RKO (cell line): ENCODE measurements around the gene EMID1.
A peak's percentile ranks its signal among the peaks of the same experiment; 100 is the strongest.

ENCODE experiments used
- DNase-seq: peaks from one replicate; pipeline ENCODE4 v3.0.0-alpha.2; 2016; ENCODE audit warnings: low spot score

EMID1 gene

GRCh38 chr22:29298641-29299040 lies 92.9 kb downstream of the EMID1 start:
- no peak for DNase-seq

DNA sequence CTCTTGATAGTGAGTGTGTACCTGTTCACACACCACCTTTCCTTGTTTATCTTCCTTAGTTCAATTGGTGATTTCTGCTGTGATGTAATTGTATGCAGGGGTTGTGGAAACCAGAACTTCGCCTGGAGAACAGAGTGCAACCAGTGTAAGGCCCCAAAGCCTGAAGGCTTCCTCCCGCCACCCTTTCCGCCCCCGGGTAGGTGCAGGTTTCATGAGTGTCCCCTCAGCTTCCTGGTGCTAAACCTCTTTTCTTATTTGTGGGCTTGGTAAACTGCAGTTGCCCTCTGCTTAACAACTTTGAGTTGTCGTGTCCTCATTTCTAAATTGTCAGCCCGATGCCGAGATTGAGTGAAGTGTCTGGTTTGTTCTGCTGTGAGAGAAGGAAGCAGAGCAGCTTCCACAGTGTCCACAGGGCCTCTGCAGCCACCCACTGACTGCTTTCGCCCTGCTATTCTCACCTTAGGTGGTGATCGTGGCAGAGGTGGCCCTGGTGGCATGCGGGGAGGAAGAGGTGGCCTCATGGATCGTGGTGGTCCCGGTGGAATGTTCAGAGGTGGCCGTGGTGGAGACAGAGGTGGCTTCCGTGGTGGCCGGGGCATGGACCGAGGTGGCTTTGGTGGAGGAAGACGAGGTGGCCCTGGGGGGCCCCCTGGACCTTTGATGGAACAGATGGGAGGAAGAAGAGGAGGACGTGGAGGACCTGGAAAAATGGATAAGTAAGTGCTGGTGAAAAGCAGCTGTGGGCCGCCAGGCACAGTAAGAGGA lies 93.6 kb downstream of the EMID1 start:
- no peak for DNase-seq

GRCh38 chr22:29300467-29300806 lies 94.7 kb downstream of the EMID1 start:
- DNase-seq, result no peak

- DNase-seq, result no peak
Observed at GRCh38 chr22:29300807-29301601, 95.3 kb downstream of the EMID1 start.

DNA sequence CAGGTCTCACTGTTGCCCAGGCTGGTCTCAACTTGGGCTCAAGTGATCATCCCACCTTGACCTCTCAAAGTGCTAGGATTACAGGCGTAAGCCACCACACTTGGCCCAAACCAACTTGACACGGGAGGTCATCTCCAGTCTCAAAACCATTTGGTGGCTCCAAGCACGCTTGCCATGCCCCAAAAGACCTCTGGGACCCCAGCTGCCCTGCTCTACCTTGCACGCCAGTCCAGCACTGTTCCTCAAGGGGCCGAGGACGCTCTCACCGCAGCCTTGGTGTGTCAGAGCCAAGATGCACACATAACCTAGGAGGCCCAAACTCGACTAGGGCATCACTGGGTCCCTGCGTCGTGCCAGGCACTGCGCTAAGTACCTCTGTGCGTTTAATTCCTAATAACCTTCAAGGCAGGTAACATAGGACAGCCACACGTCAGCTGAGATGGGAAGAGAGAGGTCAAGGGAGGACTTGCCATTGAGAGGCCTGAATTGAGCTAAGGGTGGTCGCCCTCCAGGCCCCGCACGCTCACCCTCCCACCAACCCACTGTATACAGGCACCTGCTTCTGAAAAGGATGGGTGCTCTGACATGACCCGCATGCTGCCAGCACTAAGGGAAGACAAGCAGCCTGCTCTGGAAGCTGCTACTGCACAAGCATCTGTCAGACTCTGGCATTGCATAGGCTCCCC lies 96.2 kb downstream of the EMID1 start:
- no peak for DNase-seq

DNA sequence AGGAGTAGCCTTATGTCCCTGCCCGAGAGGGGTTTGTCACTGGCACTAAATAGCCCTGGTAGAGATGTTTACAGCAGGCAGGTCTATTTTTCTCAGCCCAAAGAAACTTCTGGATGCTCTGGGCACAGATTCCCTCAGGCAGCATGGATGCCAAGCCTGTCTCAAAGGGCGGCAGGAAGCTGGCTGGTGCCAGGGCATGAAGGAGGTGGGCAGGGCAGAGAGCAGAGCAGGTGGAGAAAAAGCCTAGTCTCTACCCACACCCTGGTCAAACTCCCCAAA lies 96.6 kb downstream of the EMID1 start:
- DNase-seq, result no peak

- DNase-seq, result no peak
Observed at GRCh38 chr22:29302681-29303465, 97.2 kb downstream of the EMID1 start.

- no peak for DNase-seq
Observed at GRCh38 chr22:29305836-29306174, 100.1 kb downstream of the EMID1 start.

DNA sequence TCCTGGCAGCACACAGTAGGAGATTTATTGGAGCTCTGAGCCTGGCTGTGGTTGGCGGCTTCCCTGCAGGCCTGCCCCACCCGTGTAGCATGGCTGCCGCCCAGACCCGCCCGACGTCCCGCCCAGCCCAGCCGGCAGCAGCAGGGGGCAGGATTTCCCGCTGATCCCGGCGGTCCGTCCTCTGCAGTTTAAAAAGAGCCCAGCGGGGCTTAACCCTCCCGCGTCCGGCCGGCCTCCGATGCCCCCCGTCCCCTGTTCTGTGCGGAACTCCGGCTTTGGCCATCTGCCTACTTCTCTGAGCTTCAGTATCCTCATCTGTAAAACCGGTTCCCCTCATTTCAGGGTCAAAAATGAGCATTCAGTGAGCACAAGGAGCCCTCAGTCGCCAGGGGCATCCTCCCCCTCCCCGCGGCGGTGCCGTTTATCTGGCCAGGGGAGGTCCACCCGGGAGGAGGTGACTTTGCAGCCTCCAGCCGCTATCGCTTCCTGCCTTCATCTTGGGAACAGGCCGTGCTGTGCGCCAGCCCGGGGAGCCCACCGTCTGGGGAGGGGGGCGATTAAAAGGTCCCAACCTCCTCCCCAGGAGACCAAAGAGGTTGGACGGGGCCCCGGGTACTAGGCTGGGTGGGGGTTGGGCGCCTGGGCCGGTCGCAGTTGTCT lies 100.6 kb downstream of the EMID1 start, which contains the start of gene GAS2L1:
GAS2L1 (plus strand) TSS at position 476 of the 660 bp plus-strand sequence. CDS start 1,456 bp downstream, outside the sequence.
- peak; percentile 84 for DNase-seq

DNA sequence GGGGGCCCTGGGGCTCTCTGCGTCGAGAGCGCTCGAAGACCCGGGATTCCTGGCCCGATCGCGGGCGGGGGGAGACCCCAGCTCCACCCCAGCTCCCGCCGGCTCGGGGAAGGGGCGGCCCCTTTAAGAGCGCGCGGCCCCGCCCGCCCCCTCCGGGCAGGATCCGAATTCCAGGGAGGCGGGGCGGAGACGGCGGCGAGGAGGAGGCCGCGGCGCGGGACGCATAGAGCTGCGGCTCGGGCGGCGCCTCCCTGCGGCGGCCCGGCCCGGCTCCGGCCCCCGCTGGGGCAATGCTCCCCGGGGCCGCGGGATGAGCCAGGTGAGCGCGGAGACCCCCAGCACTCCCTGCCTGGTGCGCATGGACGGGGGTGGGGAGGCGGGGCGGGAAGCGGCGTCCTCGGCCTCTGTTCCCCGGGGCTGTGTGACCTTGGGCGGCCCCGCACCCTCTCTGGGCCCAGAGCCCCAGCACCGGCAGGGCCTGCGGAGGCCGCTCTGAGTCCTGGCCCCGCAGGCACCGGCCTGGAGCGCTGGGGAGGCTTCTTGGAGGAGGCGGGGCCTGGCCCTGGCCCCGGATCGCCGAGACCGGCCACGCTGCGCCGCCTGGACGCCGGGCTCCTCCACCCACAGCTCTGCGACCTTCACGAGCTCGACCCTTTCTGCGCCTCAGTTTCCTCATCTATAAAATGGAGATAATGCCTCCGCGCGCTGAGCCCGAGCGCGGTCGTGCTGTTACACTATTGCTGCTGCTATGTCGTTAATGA lies 101.3 kb downstream of the EMID1 start:
- peak; percentile 75 for DNase-seq

DNA sequence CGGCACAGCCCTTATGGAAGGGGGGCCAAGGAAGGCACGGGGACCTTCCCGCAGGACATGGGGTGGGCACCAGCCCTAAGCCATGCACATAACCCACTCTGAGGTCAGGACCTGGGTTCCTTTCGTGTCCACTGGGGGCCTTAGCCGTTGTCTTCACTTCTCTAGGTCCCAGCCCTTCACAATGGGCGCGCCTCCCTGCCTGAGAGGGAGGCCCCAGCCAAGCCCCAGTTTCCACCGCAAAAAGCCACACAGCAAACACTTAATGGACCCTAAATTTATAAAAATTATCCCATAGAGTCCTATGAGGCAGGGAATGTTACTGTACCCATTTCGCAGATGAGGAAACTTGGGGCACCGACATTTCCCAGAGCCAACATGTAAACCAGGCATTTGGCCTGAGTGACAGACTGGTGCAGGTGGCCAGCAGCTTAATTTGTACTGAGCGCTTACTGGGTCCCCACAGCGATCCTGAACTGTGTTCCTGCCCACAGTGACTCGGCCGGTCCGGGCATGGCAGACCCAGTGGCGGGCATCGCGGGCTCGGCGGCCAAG lies 102.0 kb downstream of the EMID1 start:
- no peak for DNase-seq

DNA sequence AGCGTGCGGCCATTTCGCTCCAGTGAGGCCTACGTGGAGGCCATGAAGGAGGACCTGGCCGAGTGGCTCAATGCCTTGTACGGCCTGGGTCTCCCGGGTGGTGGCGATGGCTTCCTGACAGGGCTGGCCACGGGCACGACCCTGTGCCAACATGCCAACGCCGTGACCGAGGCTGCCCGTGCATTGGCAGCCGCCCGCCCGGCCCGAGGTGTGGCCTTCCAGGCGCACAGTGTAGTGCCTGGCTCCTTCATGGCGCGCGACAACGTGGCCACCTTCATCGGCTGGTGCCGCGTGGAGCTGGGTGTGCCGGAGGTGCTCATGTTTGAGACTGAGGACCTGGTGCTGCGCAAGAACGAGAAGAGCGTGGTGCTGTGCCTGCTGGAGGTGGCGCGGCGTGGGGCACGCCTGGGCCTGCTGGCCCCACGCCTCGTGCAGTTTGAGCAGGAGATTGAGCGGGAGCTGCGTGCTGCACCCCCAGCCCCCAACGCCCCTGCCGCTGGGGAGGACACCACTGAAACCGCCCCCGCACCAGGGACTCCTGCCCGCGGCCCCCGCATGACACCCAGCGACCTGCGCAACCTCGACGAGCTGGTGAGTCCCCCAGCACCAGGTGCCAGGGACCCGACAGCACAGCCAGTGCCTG lies 102.6 kb downstream of the EMID1 start:
- DNase-seq, result no peak

DNA sequence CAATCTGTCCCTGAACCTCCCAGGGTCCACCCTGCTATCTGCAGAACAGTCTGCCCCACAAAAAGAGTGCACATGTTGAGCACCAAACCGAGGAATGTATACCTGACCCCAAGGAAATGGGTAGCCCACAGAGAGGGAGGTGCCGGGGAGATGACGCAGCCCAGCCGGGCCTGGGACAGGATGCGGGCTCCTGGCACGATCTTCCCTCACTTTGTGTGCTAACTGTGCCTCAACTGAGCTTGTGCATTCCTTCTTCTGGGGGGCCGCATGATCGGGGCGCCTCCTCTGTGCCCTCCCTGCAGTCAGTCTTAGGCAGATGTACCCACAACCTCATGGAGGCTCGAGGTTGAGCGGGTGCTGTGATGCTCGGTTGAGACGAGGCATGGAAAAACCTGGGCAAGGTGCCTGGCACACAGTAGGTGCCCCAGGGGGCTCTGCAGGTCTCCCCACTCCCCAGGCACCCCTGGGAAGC lies 103.1 kb downstream of the EMID1 start:
- no peak for DNase-seq
